Measurements from ENCODE around the gene QPRT.
"Not testable (repeated sequence)": the region's sequence is repeated elsewhere in the genome, so short reads cannot be mapped to it uniquely, and the experiment has no call there.

Gene QPRT

DNA sequence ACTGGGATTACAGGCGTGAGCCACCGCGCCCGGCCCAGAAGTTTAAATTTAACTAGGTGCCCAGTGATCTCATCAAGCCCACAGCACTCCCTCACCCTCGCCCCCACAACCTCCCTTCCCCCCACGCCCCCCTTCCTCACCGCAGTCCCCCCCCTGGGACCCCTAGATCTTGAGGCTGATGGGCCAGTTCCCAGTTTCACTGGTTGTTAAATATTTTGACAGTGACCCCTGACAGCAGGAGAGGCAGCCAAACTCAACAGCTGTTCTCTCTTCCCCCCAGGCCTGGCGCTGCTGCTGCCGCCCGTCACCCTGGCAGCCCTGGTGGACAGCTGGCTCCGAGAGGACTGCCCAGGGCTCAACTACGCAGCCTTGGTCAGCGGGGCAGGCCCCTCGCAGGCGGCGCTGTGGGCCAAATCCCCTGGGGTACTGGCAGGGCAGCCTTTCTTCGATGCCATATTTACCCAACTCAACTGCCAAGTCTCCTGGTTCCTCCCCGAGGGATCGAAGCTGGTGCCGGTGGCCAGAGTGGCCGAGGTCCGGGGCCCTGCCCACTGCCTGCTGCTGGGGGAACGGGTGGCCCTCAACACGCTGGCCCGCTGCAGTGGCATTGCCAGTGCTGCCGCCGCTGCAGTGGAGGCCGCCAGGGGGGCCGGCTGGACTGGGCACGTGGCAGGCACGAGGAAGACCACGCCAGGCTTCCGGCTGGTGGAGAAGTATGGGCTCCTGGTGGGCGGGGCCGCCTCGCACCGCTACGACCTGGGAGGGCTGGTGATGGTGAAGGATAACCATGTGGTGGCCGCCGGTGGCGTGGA, 15.6 kb downstream of the QPRT start:
- no peak for DNase-seq (ENCODE audit: low read depth)

- DNase-seq (ENCODE audit: low read depth) = not testable (repeated sequence)
These were observed 16.7 kb downstream of the QPRT start for GRCh38 chr16:29695675-29696074.

DNA sequence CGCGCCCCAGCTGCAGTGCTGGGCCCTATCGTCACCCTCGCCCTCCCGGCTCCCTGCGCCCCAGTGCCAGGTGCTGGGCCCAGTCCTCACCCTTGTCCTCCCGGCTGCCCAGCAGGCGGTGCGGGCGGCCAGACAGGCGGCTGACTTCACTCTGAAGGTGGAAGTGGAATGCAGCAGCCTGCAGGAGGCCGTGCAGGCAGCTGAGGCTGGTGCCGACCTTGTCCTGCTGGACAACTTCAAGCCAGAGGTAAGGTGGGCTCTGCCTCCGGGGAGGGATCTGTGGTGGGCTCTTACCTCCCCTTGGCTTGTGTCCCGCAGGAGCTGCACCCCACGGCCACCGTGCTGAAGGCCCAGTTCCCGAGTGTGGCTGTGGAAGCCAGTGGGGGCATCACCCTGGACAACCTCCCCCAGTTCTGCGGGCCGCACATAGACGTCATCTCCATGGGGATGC, 17.9 kb downstream of the QPRT start:
- DNase-seq (ENCODE audit: low read depth) = no peak

DNA sequence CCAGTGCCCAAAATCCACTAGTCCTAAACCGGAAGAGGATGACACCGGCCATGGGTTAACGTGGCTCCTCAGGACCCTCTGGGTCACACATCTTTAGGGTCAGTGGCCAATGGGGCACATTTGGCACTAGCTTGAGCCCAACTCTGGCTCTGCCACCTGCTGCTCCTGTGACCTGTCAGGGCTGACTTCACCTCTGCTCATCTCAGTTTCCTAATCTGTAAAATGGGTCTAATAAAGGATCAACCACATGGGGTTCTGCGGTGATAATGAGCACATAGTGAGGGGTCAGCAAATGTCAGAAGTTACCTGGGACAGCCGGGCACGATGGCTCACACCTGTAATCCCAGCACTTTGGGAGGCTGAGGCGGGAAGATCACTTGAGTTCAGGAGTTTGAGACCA, 18.4 kb downstream of the QPRT start:
- DNase-seq (ENCODE audit: low read depth) = no peak

DNA sequence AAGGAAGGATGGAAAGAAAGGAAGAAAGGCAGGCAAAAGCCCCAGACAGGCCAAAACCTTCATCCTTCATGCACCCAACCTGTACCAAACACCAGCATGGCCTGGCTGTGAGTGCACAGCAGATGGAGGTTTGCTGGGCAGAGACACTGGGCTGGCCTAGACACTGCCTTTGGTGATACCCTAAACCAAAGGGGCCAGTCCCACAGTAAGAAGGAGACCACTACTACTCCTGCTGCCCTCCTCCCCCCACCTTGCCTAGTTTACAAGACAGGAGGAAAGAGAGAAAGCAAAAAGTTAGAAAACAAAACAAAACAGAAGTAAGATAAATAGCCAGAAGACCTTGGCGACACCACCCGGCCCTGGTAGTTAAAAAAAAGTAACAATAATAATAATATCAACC, 19.1 kb downstream of the QPRT start:
- no peak for DNase-seq (ENCODE audit: low read depth)

GRCh38 chr16:29698484-29699323, 19.7 kb downstream of the QPRT start:
- no peak for DNase-seq (ENCODE audit: low read depth)

GRCh38 chr16:29699324-29700219, 20.6 kb downstream of the QPRT start:
- no peak for DNase-seq (ENCODE audit: low read depth)

GRCh38 chr16:29700253-29700987, 21.4 kb downstream of the QPRT start:
- no peak for DNase-seq (ENCODE audit: low read depth)

- no peak for DNase-seq (ENCODE audit: low read depth)
These were observed 22.2 kb downstream of the QPRT start for GRCh38 chr16:29701214-29701555.

DNA sequence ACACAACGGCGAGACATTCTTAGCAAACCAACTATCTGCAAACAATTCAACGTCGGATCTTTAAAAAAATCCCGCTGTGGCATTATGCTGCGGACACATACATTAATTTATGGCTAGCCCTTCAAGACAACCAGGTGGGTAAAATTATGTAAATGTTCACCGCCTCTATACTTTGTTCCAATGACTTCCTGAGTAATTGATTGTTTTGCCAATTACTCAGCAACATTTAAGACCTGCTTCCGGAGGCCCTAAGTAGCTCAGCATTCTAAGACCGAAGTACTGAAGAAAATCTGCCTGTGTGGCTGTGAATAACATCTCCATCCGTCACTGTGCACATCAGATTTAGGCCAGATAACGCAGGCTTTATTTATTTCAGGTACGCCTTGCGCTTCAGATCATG, 23.3 kb downstream of the QPRT start:
- no peak for DNase-seq (ENCODE audit: low read depth)

GRCh38 chr16:29705030-29705429, 26.1 kb downstream of the QPRT start:
- no peak for DNase-seq (ENCODE audit: low read depth)

GRCh38 chr16:29707160-29707559, 28.2 kb downstream of the QPRT start:
- DNase-seq (ENCODE audit: low read depth) = not testable (repeated sequence)

DNA sequence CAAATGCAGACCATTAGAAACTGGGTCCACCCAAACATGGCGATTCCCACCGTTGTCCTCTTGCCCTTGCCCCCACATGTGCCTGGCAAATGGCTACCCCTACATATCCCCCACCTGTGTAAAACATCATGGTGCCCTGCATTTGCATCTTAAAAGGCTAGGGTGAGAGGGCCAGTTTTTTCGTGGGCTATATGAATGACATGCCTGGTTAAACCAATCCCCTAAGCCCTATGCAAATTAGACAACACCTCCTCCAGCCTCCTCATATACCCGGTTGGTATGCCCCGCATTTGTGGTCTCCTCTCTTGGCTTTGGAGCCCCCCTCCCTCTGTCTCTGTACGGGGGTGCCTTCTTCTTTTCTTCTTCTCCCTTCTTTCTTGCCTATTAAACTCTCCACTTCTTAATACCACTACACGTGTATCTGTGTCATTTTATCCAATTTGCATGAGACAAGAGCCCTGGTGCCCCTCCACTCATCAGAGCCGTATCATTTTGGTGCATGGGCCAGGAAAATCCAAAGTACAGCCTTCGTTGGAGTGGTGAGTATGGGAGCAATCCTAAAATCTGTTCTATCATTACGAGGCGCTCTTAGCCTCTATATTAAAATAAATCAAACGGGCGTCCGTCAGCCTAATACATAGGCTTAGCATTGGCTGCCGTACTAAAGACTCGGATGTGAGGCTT, 30.1 kb downstream of the QPRT start:
- no peak for DNase-seq (ENCODE audit: low read depth)

DNA sequence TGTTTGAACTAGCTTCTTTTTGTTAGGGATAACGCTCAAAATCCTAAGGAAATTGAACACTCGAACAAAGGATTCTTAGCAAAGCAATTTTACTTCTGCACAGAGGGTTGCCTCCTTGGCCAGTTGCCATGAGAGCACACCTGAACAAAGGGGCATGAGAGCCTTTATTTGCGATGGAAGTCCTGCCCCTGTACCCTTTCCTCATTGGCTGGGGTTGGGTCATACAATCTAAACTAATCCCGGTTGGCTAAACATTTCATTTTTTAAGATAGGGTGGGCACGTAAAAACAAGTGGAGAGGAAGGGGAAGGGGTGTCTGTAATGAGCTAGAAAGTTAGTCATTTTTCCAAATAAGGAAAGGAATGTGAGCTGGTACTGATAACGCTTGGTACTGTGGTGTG, 30.7 kb downstream of the QPRT start:
- not testable (repeated sequence) for DNase-seq (ENCODE audit: low read depth)

DNA sequence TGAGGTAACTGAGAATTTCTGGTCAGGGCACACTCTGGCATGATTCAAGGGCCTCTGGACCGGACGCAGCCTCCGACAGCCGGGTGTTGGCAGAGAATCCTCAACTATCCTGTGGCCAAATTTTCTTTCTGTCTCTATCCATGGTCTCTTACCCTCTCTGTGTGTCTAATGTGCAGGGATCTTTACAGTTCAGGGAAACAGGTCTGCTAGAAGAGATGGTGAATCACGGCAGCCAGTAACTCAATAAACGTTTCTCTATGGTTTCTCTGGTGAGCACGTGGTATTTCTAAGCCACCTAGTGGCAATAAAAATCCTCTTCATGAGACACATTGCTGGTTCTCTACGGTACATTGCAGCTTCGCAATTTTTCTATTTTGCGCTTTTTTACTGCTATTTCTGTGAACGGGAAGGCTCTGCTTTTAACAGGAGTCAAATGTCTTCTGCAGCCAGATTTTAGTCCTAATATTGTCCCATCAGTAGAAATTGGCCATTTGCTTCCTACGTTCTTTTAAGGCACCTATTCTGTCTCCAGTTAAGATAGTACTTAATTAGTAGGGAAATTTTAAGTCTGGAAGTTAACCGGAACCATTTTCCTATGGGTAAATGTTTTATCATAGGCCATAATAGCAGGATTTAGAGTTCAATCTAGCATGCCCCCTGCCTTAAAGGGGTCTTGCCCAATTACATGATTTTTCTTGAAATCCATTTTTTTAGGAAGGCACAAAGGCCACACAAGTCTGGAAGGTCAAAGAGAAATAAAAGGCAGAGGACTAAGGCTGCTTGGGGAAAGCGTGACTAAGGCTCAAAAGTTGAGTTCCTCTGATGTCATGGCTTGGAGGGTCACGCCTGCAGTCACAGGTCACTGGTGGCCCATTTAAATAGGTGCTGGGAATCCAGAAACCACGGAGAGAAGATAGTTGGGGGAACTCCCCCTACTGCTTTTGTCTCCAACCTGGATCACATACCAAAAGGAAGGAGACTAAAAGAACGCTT, 31.5 kb downstream of the QPRT start:
- DNase-seq (ENCODE audit: low read depth) = no peak

DNA sequence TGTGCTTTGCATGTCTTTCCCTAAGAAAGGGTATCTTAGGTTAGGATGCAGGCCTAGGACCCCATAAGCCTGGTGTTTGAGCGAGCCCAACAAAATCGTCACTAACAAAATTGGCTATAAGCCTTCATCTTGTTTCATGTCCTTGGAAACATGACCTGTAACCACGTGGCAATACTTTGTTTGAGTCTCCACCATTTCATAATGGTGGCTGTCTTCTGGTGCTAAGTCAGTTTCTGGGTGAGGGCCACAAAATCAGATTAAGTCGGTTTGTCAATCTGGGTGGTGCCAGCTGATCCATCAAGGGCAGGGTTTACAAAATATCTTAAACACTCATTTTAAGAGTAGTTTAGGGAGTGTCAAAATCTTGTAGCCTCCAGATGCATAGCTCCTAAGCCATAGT, 33.8 kb downstream of the QPRT start:
- no peak for DNase-seq (ENCODE audit: low read depth)

DNA sequence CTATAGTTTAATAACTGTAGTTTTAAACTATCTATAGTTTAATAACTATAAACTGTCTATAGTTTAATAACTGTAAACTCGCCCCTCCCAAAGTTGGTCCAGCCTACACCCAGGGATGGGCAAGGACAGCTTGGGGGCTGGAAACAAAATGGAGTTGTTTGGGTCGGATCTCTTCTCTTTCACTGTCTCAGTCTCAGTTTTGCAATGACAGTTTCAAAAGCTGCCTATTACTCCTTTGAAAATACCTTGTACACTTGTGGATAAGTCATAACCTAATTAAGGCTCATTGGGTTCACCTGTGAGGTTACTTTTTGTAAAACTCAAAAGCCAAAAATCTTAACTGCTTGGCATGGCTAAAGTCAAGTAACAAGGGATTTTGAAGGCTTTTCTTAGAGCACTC, 35.4 kb downstream of the QPRT start:
- DNase-seq (ENCODE audit: low read depth) = no peak

- no peak for DNase-seq (ENCODE audit: low read depth)
These were observed 36.0 kb downstream of the QPRT start for GRCh38 chr16:29714972-29715371.

GRCh38 chr16:29717113-29717512, 38.1 kb downstream of the QPRT start:
- no peak for DNase-seq (ENCODE audit: low read depth)

DNA sequence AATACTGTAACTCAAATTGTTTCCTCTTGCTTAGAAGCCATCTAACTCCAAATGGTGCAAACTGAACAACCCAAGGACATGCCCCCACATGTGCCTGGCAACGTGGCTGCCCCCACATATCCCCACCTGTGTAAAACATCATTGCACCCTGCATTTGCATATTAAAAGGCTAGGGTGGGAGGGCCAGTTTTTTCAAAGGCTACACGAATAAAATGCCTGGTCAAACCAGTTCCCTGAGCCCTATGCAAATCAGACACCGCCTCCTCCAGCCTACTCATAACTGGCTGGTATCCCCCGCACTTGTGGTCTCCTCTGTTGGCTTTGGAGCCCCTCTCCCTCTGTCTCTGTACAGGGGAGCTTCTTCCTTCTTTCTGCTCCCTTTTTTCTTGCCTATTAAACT, 40.1 kb downstream of the QPRT start:
- no peak for DNase-seq (ENCODE audit: low read depth)

All from CMK (cell line).